K562 (cell line): ENCODE results near the gene FAM118B. TPM values are rescaled to one million over a fixed set of nuclear protein-coding genes. Genes with fewer than 3 reads are reported as not detected.
A peak's percentile ranks its signal among the peaks of the same experiment; 100 is the strongest.

Experiments used
- ATAC-seq: fragments of 200-7000 bp; cut with Tn5 transposase; 3 replicates; pipeline ENCODE4 v1.9.1; 2020; ENCODE audit warnings: moderate library complexity
- BruUV-seq: library from RNA; stranded (reverse); fragments of 400-500 nt; replicated peaks from 2 replicates; lab custom pipeline; 2021; lab: Mats Ljungman, UMichigan
- CTCF ChIA-PET: fragments of 300-600 bp; formaldehyde crosslinking; extraction: SDS; loops from one replicate; lab custom pipeline; 2021; ENCODE audit warnings: low intra/inter-chr PET ratio; lab: Yijun Ruan, JAX
- POLR2A ChIA-PET: fragments of 300-600, 350-650 bp; sonication (Branson Sonifier 250); formaldehyde crosslinking; extraction: SDS; loops from one replicate; lab custom pipeline; 2021; ENCODE audit warnings: antibody characterized with exemption, inconsistent platforms; lab: Yijun Ruan, JAX
- DNase-seq, 4 experiments: peaks; one replicate each; pipeline versions ENCODE4 v3.0.0 to v3.0.0-alpha.2; 2011 to 2018; ENCODE audit warnings: low spot score in 3 of 4, mixed read lengths in 3 of 4; ENCODE audit errors: extremely low read depth in 1 of 4
- FAIRE-seq: peaks from 2 replicates; lab custom pipeline; 2011; peaks lifted over from hg19 to GRCh38; lab: Jason Lieb, UNC
- H2AFZ ChIP-seq: 2 replicates; pipeline ENCODE4 v1.6.0; 2011; ENCODE audit warnings: low read depth, low read length, control low read depth, inconsistent platforms
- H3K27ac ChIP-seq: fragments of 200-600 bp; 3 replicates; pipeline ENCODE4 v1.8.0; 2011; ENCODE audit warnings: low read depth, mild to moderate bottlenecking, control low read depth, inconsistent platforms, low read length, moderate library complexity, mixed read lengths; ENCODE audit errors: extremely low read depth
- H3K27me3 ChIP-seq, 2 experiments: fragments of 300-600 bp in 1 of 2; 2 replicates in 1 of 2; 3 replicates in 1 of 2; pipeline versions ENCODE4 v1.6.0 to v1.8.0; 2011; ENCODE audit warnings: inconsistent platforms in 2 of 2, low read length in 2 of 2, mild to moderate bottlenecking in 1 of 2, mixed read lengths in 1 of 2, moderate library complexity in 1 of 2; ENCODE audit not compliant: control insufficient read depth in 2 of 2, insufficient read depth in 2 of 2
- H3K36me3 ChIP-seq: fragments of 300-600 bp; 3 replicates; pipeline ENCODE4 v1.8.0; 2011; ENCODE audit warnings: mild to moderate bottlenecking, low read length, inconsistent platforms; ENCODE audit not compliant: control insufficient read depth, insufficient read depth
- H3K4me1 ChIP-seq, 2 experiments: fragments of 200-600 bp in 1 of 2; replicated peaks in 1 of 2; 2 replicates in 1 of 2; 3 replicates in 1 of 2; pipeline versions ENCODE4 v1.5.1 to v1.8.0; 2011; ENCODE audit warnings: inconsistent platforms in 2 of 2, low read length in 2 of 2, mild to moderate bottlenecking in 1 of 2, mixed read lengths in 1 of 2, moderate library complexity in 1 of 2; ENCODE audit not compliant: control insufficient read depth in 2 of 2, insufficient read depth in 2 of 2
- H3K4me2 ChIP-seq: 2 replicates; pipeline ENCODE4 v1.6.1; 2011; ENCODE audit warnings: low read length, control low read depth, inconsistent platforms, mixed read lengths; ENCODE audit not compliant: insufficient read depth
- H3K4me3 ChIP-seq: fragments of 200-600 bp; sonication (generic), shearing (Covaris generic); 2 replicates; pipeline ENCODE4 v1.5.1; 2016; ENCODE audit warnings: control low read depth, inconsistent platforms
- H3K79me2 ChIP-seq: fragments of 200-600 bp; 3 replicates; pipeline ENCODE4 v1.8.0; 2011; ENCODE audit warnings: low read length, inconsistent platforms; ENCODE audit not compliant: control insufficient read depth, insufficient read depth
- H3K9ac ChIP-seq, 2 experiments: 2 replicates each; pipeline versions ENCODE4 v1.6.0 to v1.6.1; 2011; ENCODE audit warnings: low read depth in 2 of 2, low read length in 2 of 2, control low read depth in 1 of 2, inconsistent platforms in 1 of 2, mild to moderate bottlenecking in 1 of 2, mixed read lengths in 1 of 2; ENCODE audit not compliant: insufficient read depth in 1 of 2
- H3K9me1 ChIP-seq: one replicate; pipeline ENCODE4 v1.6.0; 2011; ENCODE audit warnings: inconsistent platforms, mild to moderate bottlenecking, low read length, moderate library complexity; ENCODE audit not compliant: control insufficient read depth, insufficient read depth
- H3K9me3 ChIP-seq: replicated peaks from 2 replicates; pipeline ENCODE4 v1.5.1; 2011; ENCODE audit warnings: low read depth, low read length, inconsistent platforms; ENCODE audit not compliant: control insufficient read depth, insufficient read depth
- H4K20me1 ChIP-seq: replicated peaks from 2 replicates; pipeline ENCODE4 v1.6.1; 2011; ENCODE audit warnings: low read length, inconsistent platforms, mixed read lengths; ENCODE audit not compliant: control insufficient read depth, insufficient read depth
- CCNT2 ChIP-seq: IDR thresholded peaks from 2 replicates; pipeline ENCODE4 v1.6.1; 2011; ENCODE audit warnings: borderline replicate concordance, low read depth, mild to moderate bottlenecking, moderate library complexity, mixed read lengths, low read length; ENCODE audit not compliant: insufficient read length; ENCODE audit errors: extremely low read depth
- EP300 ChIP-seq: IDR thresholded peaks from 2 replicates; pipeline ENCODE4 v1.6.1; 2012; ENCODE audit warnings: low read length, improper control_type of control experiment
- FIP1L1 ChIP-seq: fragments of 200-400 bp; formaldehyde crosslinking; IDR thresholded peaks from 2 replicates; pipeline ENCODE4 v1.6.1; 2018; ENCODE audit warnings: mild to moderate bottlenecking, low read depth, low read length; ENCODE audit not compliant: poor library complexity, severe bottlenecking
- MIER1 ChIP-seq: fragments of 450-650 bp; IDR thresholded peaks from 2 replicates; pipeline ENCODE4 v1.6.1; 2016; ENCODE audit warnings: antibody characterized with exemption, mild to moderate bottlenecking, low read depth
- ZNF165 ChIP-seq: fragments of 250-450 bp; sonication (Bioruptor Pico); IDR thresholded peaks from 2 replicates; pipeline ENCODE4 v1.4.0; 2020; ENCODE audit warnings: borderline replicate concordance
- ZNF584 ChIP-seq: fragments of 200-800 bp; sonication (Bioruptor generic); IDR thresholded peaks from 2 replicates; pipeline ENCODE4 v1.6.1; 2016; ENCODE audit warnings: low read depth, mild to moderate bottlenecking, missing genetic modification characterization, missing compliant biosample characterization
- WGBS: fragments of 100-300 bp; shearing (Covaris generic); methylation state at CpG from one replicate; pipeline ENCODE4 v1.1.6; 2016; ENCODE audit warnings: low coverage, mixed read lengths; ENCODE audit not compliant: insufficient coverage; ENCODE audit errors: missing lambda C conversion rate; 5-methylcytosine and 5-hydroxymethylcytosine counted together
- in situ Hi-C: fragments of 300-500 bp; cut with MboI; formaldehyde crosslinking; loops from 4 replicates; pipeline ENCODE4 v1.15.0; 2018; ENCODE audit warnings: inconsistent platforms, mixed read lengths
- intact Hi-C: fragments of 100-400 bp; cut with micrococcal nuclease; formaldehyde crosslinking; loops from 2 replicates; pipeline ENCODE4 v1.14.2; 2022
- polyA plus RNA-seq, 8 experiments: library from polyadenylated mRNA; depleted of rRNA in 4 of 8; stranded (reverse) in 5 of 8; unstranded in 3 of 8; fragments of >200 nt; fragmentation: Nextera tagmentation in 2 of 8; fragmentation: Illumina TruSeq in 1 of 8; extraction: Ambion mirVana in 2 of 8; extraction: Trizol in 1 of 8; gene quantifications; 2 replicates each; pipeline versions ENCODE4 v1.2.1 to v1.2.3, GENCODE V29; 2011 to 2014; ENCODE audit warnings: inconsistent platforms in 1 of 8, missing spikeins in 1 of 8
- total RNA-seq, 7 experiments: library from RNA; depleted of rRNA in 6 of 7; stranded (reverse); fragments of >200 nt in 6 of 7; fragmentation: Illumina TruSeq in 2 of 7; extraction: Trizol in 2 of 7; gene quantifications; 2 replicates each; pipeline versions ENCODE4 v1.2.1 to v1.2.3, GENCODE V29; 2011 to 2021; ENCODE audit warnings: low replicate concordance in 1 of 7
- TF ChIP-seq, protein P1 (sequence below), 3 experiments: IDR thresholded peaks in 2 of 3; conservative IDR thresholded peaks in 1 of 3; 2 replicates each; pipeline ENCODE4 v1.5.1; 2011 to 2012; ENCODE audit warnings: low read length in 3 of 3, mild to moderate bottlenecking in 3 of 3, control low read depth in 2 of 3, improper control_type of control experiment in 1 of 3, inconsistent platforms in 1 of 3, low read depth in 1 of 3, mixed read lengths in 1 of 3, moderate library complexity in 1 of 3; ENCODE audit not compliant: insufficient read depth in 2 of 3

FAM118B gene
- total and polyA plus RNA-seq, 9 of the 15 experiments (the other 6 are each of a cell fraction or from before 2014, with no cell fraction given) = 12.0 to 49.0 (median 22.1) TPM

DNA sequence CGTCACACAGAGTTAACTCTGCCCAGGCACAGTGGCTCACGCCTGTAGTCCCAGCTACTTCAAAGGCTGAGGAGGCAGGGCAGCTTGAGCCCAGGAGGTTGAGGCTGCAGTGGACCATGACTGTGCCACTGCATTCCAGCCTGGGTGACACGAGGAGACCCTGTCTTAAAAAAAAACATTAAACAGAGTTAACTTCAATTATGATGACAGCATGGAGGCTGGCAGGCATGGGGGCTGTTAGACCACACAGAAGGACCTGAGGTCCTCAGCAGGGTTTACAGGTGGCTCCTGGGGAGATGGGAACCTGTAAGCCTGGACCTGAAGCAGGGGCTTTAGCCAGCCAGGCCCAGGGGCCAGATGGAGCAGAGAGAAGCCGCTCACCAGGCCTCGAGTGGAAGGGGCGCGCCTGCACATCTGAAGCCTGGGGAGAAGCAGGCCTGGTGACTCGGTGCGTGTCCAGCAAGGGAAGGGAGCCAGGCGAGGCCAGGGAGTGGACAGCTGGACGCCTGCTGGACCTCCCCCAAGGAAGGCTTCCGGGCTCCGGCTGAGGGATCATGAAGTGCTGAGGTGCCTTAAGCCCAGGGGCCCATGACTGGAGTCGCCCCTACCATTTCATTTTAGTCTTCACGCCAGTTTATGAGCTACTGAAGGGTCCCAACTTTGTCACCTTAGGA, 25.4 kb upstream of the FAM118B start (continued):
- no peak for TF ChIP-seq ZNF584 (CRISPR knock-in tag)

DNA sequence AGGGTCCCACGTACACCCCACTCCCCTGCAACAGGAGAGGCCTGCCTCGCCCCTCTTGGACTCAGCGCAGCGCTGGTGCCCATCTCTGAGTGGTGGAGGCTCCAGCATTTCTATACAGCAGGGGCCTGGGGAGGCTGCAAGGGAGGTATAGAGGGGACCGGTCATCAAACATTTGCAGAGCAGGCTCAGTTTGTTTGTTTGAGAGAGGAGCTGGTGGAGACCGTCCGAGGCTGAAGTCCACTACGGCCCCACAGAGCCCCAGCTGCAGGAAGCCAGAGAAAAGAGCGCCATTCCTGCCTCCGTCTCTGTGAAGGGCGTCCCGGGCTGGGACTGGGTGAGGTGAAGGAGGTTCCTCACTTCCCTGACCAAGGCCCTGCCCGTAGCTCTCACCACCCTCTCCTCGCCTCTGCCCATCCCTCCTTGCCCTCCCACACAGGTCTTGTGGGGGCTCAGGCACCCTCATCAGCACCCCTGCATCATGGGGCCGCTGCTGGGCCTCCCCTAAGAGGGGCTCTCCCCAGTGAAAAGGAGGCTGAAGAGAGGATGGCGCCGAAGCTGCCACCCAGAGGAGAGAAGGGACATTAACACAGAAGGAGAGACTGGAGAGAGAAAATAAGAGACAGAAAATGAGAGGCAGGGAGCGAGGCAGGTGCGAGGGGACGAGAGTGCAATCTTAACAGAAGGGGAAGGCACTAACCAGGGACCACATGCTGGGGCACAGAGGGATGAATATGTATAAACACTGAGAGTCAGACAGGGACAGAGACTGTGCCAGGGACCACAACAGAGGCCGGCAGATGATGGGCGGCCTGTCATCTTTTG, 24.7 kb upstream of the FAM118B start:
- FAIRE-seq (no peak), ATAC-seq (no peak; the same call in 2 of the 3 replicates), DNase-seq (no peak)
- Histone ChIP-seq H3K4me3 (no peak overlapping the region), H4K20me1 (no peaks in the 10 kb centered on the region), H2AFZ (no peak overlapping the region), H3K79me2 (no peaks in the 10 kb centered on the region), H3K4me1 (no peaks in the 10 kb centered on the region), H3K36me3 (peaks cover 20% of the 10 kb centered on the region; the same call in 2 of the 3 replicates), H3K27ac (no peak overlapping the region), H3K4me2 (no peak overlapping the region), H3K9ac (no peak overlapping the region), H3K9me1 (no peaks in the 10 kb centered on the region), H3K9me3 (no peaks in the 10 kb centered on the region), H3K27me3 (no peaks in the 10 kb centered on the region)
- ChIA-PET POLR2A (interaction anchor here (0.5 kb wide), 1 partner anchor 793 kb away, joined by 3 read pairs; no protein-coding TSS in a partner anchor), CTCF (no interaction called here)
- TF ChIP-seq EP300 (no peak), CCNT2 (no peak), FIP1L1 (no peak), MIER1 (no peak), ZNF165 (no peak)
- TF ChIP-seq, protein P1, sequence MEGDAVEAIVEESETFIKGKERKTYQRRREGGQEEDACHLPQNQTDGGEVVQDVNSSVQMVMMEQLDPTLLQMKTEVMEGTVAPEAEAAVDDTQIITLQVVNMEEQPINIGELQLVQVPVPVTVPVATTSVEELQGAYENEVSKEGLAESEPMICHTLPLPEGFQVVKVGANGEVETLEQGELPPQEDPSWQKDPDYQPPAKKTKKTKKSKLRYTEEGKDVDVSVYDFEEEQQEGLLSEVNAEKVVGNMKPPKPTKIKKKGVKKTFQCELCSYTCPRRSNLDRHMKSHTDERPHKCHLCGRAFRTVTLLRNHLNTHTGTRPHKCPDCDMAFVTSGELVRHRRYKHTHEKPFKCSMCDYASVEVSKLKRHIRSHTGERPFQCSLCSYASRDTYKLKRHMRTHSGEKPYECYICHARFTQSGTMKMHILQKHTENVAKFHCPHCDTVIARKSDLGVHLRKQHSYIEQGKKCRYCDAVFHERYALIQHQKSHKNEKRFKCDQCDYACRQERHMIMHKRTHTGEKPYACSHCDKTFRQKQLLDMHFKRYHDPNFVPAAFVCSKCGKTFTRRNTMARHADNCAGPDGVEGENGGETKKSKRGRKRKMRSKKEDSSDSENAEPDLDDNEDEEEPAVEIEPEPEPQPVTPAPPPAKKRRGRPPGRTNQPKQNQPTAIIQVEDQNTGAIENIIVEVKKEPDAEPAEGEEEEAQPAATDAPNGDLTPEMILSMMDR (IDR thresholded peaks at IDR 0.05 in 2 of 3, conservative IDR thresholded peaks at IDR 0.05 in 1 of 3; ENCODE audit: insufficient read depth in 2 of 3, low read depth in 1 of 3, low read length in 3 of 3) = 0 out of 6 replicates have a peak, but pooled peaks of 1 of the 3 experiments have one; percentile 1
- 71% methylated on average over 18 of the region's 22 CpGs for WGBS
- no TSS peak for BruUV-seq
- in situ Hi-C loops (no loop called here), intact Hi-C loops (no loop called here)
